Fibroblast of lung (primary cell): ENCODE measurements around the gene EXOC8. TPM values are rescaled to one million over a fixed set of nuclear protein-coding genes. Genes with fewer than 3 reads are reported as not detected.

Experiments used
- DNase-seq, 2 donors: peaks; one replicate each; pipeline versions ENCODE4 v3.0.0 to v3.0.0-alpha.2; 2010; ENCODE audit warnings: low read depth in 2 of 2
- H2AFZ ChIP-seq: 2 replicates; pipeline ENCODE4 v1.5.1; 2012; ENCODE audit warnings: low read length, control low read depth, inconsistent platforms
- H3K27ac ChIP-seq: 2 replicates; pipeline ENCODE4 v1.5.1; 2011; ENCODE audit warnings: low read length, control low read depth; ENCODE audit not compliant: insufficient read depth
- H3K27me3 ChIP-seq: 2 replicates; pipeline ENCODE4 v1.5.1; 2011; ENCODE audit warnings: mild to moderate bottlenecking, low read length; ENCODE audit not compliant: control insufficient read depth, insufficient read depth
- H3K36me3 ChIP-seq: 2 replicates; pipeline ENCODE4 v1.5.1; 2011; ENCODE audit warnings: low read length; ENCODE audit not compliant: control insufficient read depth, insufficient read depth
- H3K4me1 ChIP-seq: 2 replicates; pipeline ENCODE4 v1.5.1; 2011; ENCODE audit warnings: low read length; ENCODE audit not compliant: control insufficient read depth, insufficient read depth; ENCODE audit errors: extremely low read depth
- H3K4me2 ChIP-seq: 2 replicates; pipeline ENCODE4 v1.5.1; 2011; ENCODE audit warnings: low read length, control low read depth; ENCODE audit not compliant: insufficient read depth; ENCODE audit errors: extremely low read depth
- H3K4me3 ChIP-seq, 4 experiments: fragments of 200-600 bp in 1 of 4; sonication (generic) in 1 of 4; replicated peaks in 1 of 4; 2 replicates each; pipeline ENCODE4 v1.5.1; 2011 to 2016; ENCODE audit warnings: low read length in 4 of 4, low read depth in 3 of 4, mild to moderate bottlenecking in 3 of 4, control low read depth in 2 of 4, inconsistent platforms in 1 of 4, mixed read lengths in 1 of 4; ENCODE audit not compliant: insufficient read depth in 1 of 4; ENCODE audit errors: control extremely low read depth in 1 of 4
- H3K79me2 ChIP-seq: 2 replicates; pipeline ENCODE4 v1.5.1; 2012; ENCODE audit warnings: mild to moderate bottlenecking, low read length, inconsistent platforms; ENCODE audit not compliant: control insufficient read depth, insufficient read depth
- H3K9ac ChIP-seq: 2 replicates; pipeline ENCODE4 v1.5.1; 2011; ENCODE audit warnings: mild to moderate bottlenecking, low read length, control low read depth; ENCODE audit not compliant: insufficient read depth
- H3K9me3 ChIP-seq: 2 replicates; pipeline ENCODE4 v1.5.1; 2012; ENCODE audit warnings: low read depth, low read length; ENCODE audit not compliant: control insufficient read depth, insufficient read depth
- H4K20me1 ChIP-seq: 2 replicates; pipeline ENCODE4 v1.5.1; 2011; ENCODE audit warnings: low read length; ENCODE audit not compliant: control insufficient read depth, insufficient read depth; ENCODE audit errors: extremely low read depth
- CTCF ChIP-seq, 2 donors: IDR thresholded peaks in 1 of 2; conservative IDR thresholded peaks in 1 of 2; 1 replicate in 1 of 2; 2 replicates in 1 of 2; pipeline ENCODE4 v1.5.1; 2011 to 2012; ENCODE audit warnings: low read length in 2 of 2, control low read depth in 1 of 2, inconsistent platforms in 1 of 2, low read depth in 1 of 2, mild to moderate bottlenecking in 1 of 2
- EZH2 ChIP-seq: IDR thresholded peaks from 2 replicates; pipeline ENCODE4 v1.5.1; 2012; ENCODE audit warnings: low read length, control low read depth, mild to moderate bottlenecking; ENCODE audit errors: missing control alignments
- polyA plus RNA-seq, 2 donors: library from polyadenylated mRNA; depleted of rRNA in 1 of 2; stranded (reverse) in 1 of 2; unstranded in 1 of 2; fragments of >200 nt; gene quantifications; 2 replicates each; pipeline ENCODE4 v1.2.1, GENCODE V29; 2011 to 2012; ENCODE audit warnings: missing spikeins in 1 of 2
- total RNA-seq: library from RNA; depleted of rRNA; stranded (reverse); fragments of >200 nt; gene quantifications from 2 replicates; pipeline ENCODE4 v1.2.1, GENCODE V29; 2014

Gene EXOC8
- total and polyA plus RNA-seq, 2 donors (not counting 1 experiment from before 2014, with no cell fraction given) = 5.8 to 17.0 TPM

- no peak for DNase-seq
- H3K9ac ChIP-seq = no peak overlapping the region
- H3K4me2 ChIP-seq = no peak overlapping the region
- no peaks in the 10 kb centered on the region for H3K9me3 ChIP-seq
- H4K20me1 ChIP-seq = no peaks in the 10 kb centered on the region
- TF ChIP-seq EZH2 (no peak), CTCF (conservative IDR thresholded peaks at IDR 0.05 in 1 of 2, IDR thresholded peaks at IDR 0.05 in 1 of 2; ENCODE audit: low read depth in 1 of 2, low read length in 2 of 2) (no peak)
- no peak overlapping the region for H3K4me3 ChIP-seq
- no peak overlapping the region for H2AFZ ChIP-seq
- no peak overlapping the region for H3K27ac ChIP-seq
- H3K79me2 ChIP-seq = no peaks in the 10 kb centered on the region
- H3K4me1 ChIP-seq = no peaks in the 10 kb centered on the region
- H3K27me3 ChIP-seq = no peaks in the 10 kb centered on the region
- H3K36me3 ChIP-seq = no peaks in the 10 kb centered on the region
Measured at GRCh38 chr1:231286603-231287002, 51.0 kb downstream of the EXOC8 start.

GRCh38 chr1:231284441-231284840 is 53.2 kb downstream of the EXOC8 start:
- H3K9ac ChIP-seq = no peak overlapping the region
- no peak overlapping the region for H3K27ac ChIP-seq
- H3K4me3 ChIP-seq = no peak overlapping the region
- no peaks in the 10 kb centered on the region for H4K20me1 ChIP-seq
- H3K36me3 ChIP-seq = no peaks in the 10 kb centered on the region
- no peaks in the 10 kb centered on the region for H3K79me2 ChIP-seq
- no peak overlapping the region for H3K4me2 ChIP-seq
- TF ChIP-seq CTCF (conservative IDR thresholded peaks at IDR 0.05 in 1 of 2, IDR thresholded peaks at IDR 0.05 in 1 of 2; ENCODE audit: low read depth in 1 of 2, low read length in 2 of 2) (no peak), EZH2 (no peak)
- no peaks in the 10 kb centered on the region for H3K4me1 ChIP-seq
- no peaks in the 10 kb centered on the region for H3K27me3 ChIP-seq
- no peak overlapping the region for H2AFZ ChIP-seq
- DNase-seq = no peak
- no peaks in the 10 kb centered on the region for H3K9me3 ChIP-seq

Other genes with a start within 250 kb of the EXOC8 start
- under 0.01 and 0.17 TPM in 2 replicates for gene TRIM67, start 175.8 kb downstream of the EXOC8 start, total RNA-seq
- 0.02 TPM in 2 replicates for gene TRIM67, start 175.8 kb downstream of the EXOC8 start, polyA plus RNA-seq
- 56.2 and 60.4 TPM in 2 replicates for gene GNPAT, start 96.6 kb downstream of the EXOC8 start, total RNA-seq
- 38.9 and 42.5 TPM in 2 replicates for gene GNPAT, start 96.6 kb downstream of the EXOC8 start, polyA plus RNA-seq
- gene SPRTN, start 441 bp upstream of the EXOC8 start, total RNA-seq = 13.1 and 16.0 TPM in 2 replicates
- 7.6 and 9.5 TPM in 2 replicates for gene SPRTN, start 441 bp upstream of the EXOC8 start, polyA plus RNA-seq
- 47.8 and 50.9 TPM in 2 replicates for gene EGLN1, start 84.4 kb upstream of the EXOC8 start, total RNA-seq
- gene EGLN1, start 84.4 kb upstream of the EXOC8 start, polyA plus RNA-seq = 28.0 and 49.3 TPM in 2 replicates
- gene TSNAX, start 190.8 kb upstream of the EXOC8 start, total RNA-seq = 28.8 and 30.2 TPM in 2 replicates
- gene TSNAX, start 190.8 kb upstream of the EXOC8 start, polyA plus RNA-seq = 46.3 TPM in 2 replicates